WTC11 (cell line): ENCODE results near the gene LOXL1. TPM values are rescaled to one million over a fixed set of nuclear protein-coding genes. Genes with fewer than 3 reads are reported as not detected.

Experiments used
- ATAC-seq: fragments of 200-7000 bp; cut with Tn5 transposase; 2 replicates; pipeline ENCODE4 v1.10.0; 2021; ENCODE audit warnings: mild to moderate bottlenecking, moderate library complexity
- CTCF ChIA-PET: fragments of 300-600 bp; sonication (Branson Sonifier 250); formaldehyde crosslinking; loops from one replicate; lab custom pipeline; 2021; ENCODE audit warnings: antibody characterized with exemption; lab: Charles Lee
- POLR2A ChIA-PET: fragments of 350-600 bp; sonication (Branson Sonifier 250); formaldehyde crosslinking; loops from one replicate; lab custom pipeline; 2021; ENCODE audit warnings: antibody characterized with exemption; lab: Charles Lee
- DNase-seq: peaks from one replicate; pipeline ENCODE4 v3.0.0; 2021; ENCODE audit warnings: low spot score
- H3K27ac Mint-ChIP-seq: 2 replicates; pipeline ENCODE4 v1.8.0; 2021; ENCODE audit warnings: mixed read lengths
- H3K27me3 Mint-ChIP-seq: 2 replicates; pipeline ENCODE4 v1.8.0; 2021; ENCODE audit warnings: low read depth, mild to moderate bottlenecking, moderate library complexity, mixed read lengths
- H3K36me3 Mint-ChIP-seq: 2 replicates; pipeline ENCODE4 v1.8.0; 2021; ENCODE audit warnings: mixed read lengths
- H3K4me1 Mint-ChIP-seq: 2 replicates; pipeline ENCODE4 v1.8.0; 2022; ENCODE audit warnings: mixed read lengths
- H3K4me3 Mint-ChIP-seq: 2 replicates; pipeline ENCODE4 v1.8.0; 2021; ENCODE audit warnings: mild to moderate bottlenecking, moderate library complexity, mixed read lengths
- H3K9me3 Mint-ChIP-seq: 2 replicates; pipeline ENCODE4 v1.8.0; 2021; ENCODE audit warnings: mixed read lengths
- CBFB ChIP-seq: sonication (generic); formaldehyde crosslinking; IDR thresholded peaks from 2 replicates; pipeline ENCODE4 v1.8.1; 2022; ENCODE audit warnings: mild to moderate bottlenecking, low read depth, missing genetic modification reagents
- GABPB1 ChIP-seq: sonication (generic); formaldehyde crosslinking; IDR thresholded peaks from 2 replicates; pipeline ENCODE4 v1.8.1; 2023; ENCODE audit warnings: mild to moderate bottlenecking, missing genetic modification reagents
- NFE2L1 ChIP-seq: sonication (generic); formaldehyde crosslinking; IDR thresholded peaks from 2 replicates; pipeline ENCODE4 v1.8.1; 2023; ENCODE audit warnings: missing genetic modification reagents
- NFYB ChIP-seq: sonication (generic); formaldehyde crosslinking; conservative IDR thresholded peaks from 2 replicates; pipeline ENCODE4 v1.8.0; 2022; ENCODE audit warnings: low read depth, missing genetic modification reagents
- NR2C2 ChIP-seq: sonication (generic); formaldehyde crosslinking; IDR thresholded peaks from 2 replicates; pipeline ENCODE4 v1.8.0; 2022; ENCODE audit warnings: mild to moderate bottlenecking, missing genetic modification reagents
- RELA ChIP-seq: sonication (generic); formaldehyde crosslinking; IDR thresholded peaks from 2 replicates; pipeline ENCODE4 v1.8.1; 2022; ENCODE audit warnings: missing genetic modification reagents, mild to moderate bottlenecking, borderline replicate concordance
- TEAD4 ChIP-seq: sonication (generic); formaldehyde crosslinking; IDR thresholded peaks from 2 replicates; pipeline ENCODE4 v1.8.0; 2022; ENCODE audit warnings: mild to moderate bottlenecking, missing genetic modification reagents
- ZBTB21 ChIP-seq: sonication (generic); formaldehyde crosslinking; IDR thresholded peaks from 2 replicates; pipeline ENCODE4 v1.8.1; 2023; ENCODE audit warnings: mild to moderate bottlenecking, missing genetic modification reagents, borderline replicate concordance
- ZNF263 ChIP-seq: sonication (generic); formaldehyde crosslinking; IDR thresholded peaks from 2 replicates; pipeline ENCODE4 v1.8.1; 2022; ENCODE audit warnings: low read depth, mild to moderate bottlenecking, moderate library complexity, missing genetic modification reagents
- ZNF423 ChIP-seq: fragments of 250-450 bp; sonication (Bioruptor Pico); IDR thresholded peaks from 2 replicates; pipeline ENCODE4 v2.1.2; 2022; ENCODE audit warnings: mild to moderate bottlenecking, moderate library complexity
- ZNF671 ChIP-seq: fragments of 250-450 bp; sonication (Bioruptor Pico); IDR thresholded peaks from 2 replicates; pipeline ENCODE4 v1.8.0; 2021; ENCODE audit warnings: mild to moderate bottlenecking
- total RNA-seq: library from RNA; stranded (reverse); gene quantifications from 3 replicates; pipeline ENCODE4 v1.2.3, GENCODE V29; 2021
- TF ChIP-seq, protein P1 (sequence below): sonication (generic); formaldehyde crosslinking; IDR thresholded peaks from 2 replicates; pipeline ENCODE4 v1.8.1; 2022; ENCODE audit warnings: low read depth, mild to moderate bottlenecking, moderate library complexity, missing genetic modification reagents, borderline replicate concordance
- TF ChIP-seq, protein P2 (sequence below): sonication (generic); formaldehyde crosslinking; IDR thresholded peaks from 2 replicates; pipeline ENCODE4 v1.8.0; 2022; ENCODE audit warnings: missing genetic modification reagents
- TF ChIP-seq, protein P3 (sequence below): fragments of 250-450 bp; sonication (Bioruptor Pico); IDR thresholded peaks from 2 replicates; pipeline ENCODE4 v1.9.0; 2021; ENCODE audit warnings: mild to moderate bottlenecking, borderline replicate concordance
- TF ChIP-seq, protein P4 (sequence below): sonication (generic); formaldehyde crosslinking; IDR thresholded peaks from 2 replicates; pipeline ENCODE4 v1.8.0; 2022; ENCODE audit warnings: mild to moderate bottlenecking, missing genetic modification reagents
- TF ChIP-seq, protein P5 (sequence below): sonication (generic); formaldehyde crosslinking; IDR thresholded peaks from 2 replicates; pipeline ENCODE4 v1.8.0; 2022; ENCODE audit warnings: mild to moderate bottlenecking, missing genetic modification reagents
- TF ChIP-seq, protein P6 (sequence below): sonication (generic); formaldehyde crosslinking; IDR thresholded peaks from 2 replicates; pipeline ENCODE4 v1.8.1; 2023; ENCODE audit warnings: mild to moderate bottlenecking, missing genetic modification reagents, moderate library complexity

Gene LOXL1
- total RNA-seq, 1 experiment from 2014 or later, result 10.6 TPM

DNA sequence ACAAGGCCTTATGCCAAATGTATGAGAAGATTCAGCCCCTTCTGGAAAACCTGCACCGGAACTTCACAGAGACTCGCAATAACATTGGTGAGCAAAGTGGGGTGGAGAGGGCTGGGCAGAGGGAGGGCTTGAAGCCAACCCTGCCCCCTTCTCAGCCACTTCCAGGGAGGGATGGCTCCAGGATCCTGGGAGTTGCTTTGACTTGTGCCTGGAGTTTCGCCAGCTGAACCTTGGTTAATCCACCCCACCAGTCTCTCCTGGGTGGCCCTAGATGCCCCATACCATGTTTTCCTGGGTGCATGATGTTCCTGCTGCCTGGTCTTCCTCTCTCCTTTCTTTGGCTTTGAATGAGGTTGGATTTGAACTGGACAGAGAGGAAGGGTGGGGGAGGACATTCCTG lies 42.1 kb upstream of the LOXL1 start:
- H3K9me3 Mint-ChIP-seq, result no peaks in the 10 kb centered on the region
- DNase-seq (no peak), ATAC-seq (no peak)
- CTCF ChIA-PET, result interaction anchor here (1.3 to 1.8 kb wide), 3 partner anchors 10 to 17 kb away, joined by 3 to 4 read pairs (median 4); no protein-coding TSS in a partner anchor
- no peaks in the 10 kb centered on the region; the same call in 1 of the 2 replicates for H3K27me3 Mint-ChIP-seq
- no peak overlapping the region for H3K27ac Mint-ChIP-seq
- no peak overlapping the region for H3K4me3 Mint-ChIP-seq
- TF ChIP-seq ZBTB21 (CRISPR knock-in tag) (no peak), NR2C2 (CRISPR knock-in tag) (no peak)
- TF ChIP-seq, protein P1, sequence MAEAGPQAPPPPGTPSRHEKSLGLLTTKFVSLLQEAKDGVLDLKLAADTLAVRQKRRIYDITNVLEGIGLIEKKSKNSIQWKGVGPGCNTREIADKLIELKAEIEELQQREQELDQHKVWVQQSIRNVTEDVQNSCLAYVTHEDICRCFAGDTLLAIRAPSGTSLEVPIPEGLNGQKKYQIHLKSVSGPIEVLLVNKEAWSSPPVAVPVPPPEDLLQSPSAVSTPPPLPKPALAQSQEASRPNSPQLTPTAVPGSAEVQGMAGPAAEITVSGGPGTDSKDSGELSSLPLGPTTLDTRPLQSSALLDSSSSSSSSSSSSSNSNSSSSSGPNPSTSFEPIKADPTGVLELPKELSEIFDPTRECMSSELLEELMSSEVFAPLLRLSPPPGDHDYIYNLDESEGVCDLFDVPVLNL, result no peak
- TF ChIP-seq, protein P2, sequence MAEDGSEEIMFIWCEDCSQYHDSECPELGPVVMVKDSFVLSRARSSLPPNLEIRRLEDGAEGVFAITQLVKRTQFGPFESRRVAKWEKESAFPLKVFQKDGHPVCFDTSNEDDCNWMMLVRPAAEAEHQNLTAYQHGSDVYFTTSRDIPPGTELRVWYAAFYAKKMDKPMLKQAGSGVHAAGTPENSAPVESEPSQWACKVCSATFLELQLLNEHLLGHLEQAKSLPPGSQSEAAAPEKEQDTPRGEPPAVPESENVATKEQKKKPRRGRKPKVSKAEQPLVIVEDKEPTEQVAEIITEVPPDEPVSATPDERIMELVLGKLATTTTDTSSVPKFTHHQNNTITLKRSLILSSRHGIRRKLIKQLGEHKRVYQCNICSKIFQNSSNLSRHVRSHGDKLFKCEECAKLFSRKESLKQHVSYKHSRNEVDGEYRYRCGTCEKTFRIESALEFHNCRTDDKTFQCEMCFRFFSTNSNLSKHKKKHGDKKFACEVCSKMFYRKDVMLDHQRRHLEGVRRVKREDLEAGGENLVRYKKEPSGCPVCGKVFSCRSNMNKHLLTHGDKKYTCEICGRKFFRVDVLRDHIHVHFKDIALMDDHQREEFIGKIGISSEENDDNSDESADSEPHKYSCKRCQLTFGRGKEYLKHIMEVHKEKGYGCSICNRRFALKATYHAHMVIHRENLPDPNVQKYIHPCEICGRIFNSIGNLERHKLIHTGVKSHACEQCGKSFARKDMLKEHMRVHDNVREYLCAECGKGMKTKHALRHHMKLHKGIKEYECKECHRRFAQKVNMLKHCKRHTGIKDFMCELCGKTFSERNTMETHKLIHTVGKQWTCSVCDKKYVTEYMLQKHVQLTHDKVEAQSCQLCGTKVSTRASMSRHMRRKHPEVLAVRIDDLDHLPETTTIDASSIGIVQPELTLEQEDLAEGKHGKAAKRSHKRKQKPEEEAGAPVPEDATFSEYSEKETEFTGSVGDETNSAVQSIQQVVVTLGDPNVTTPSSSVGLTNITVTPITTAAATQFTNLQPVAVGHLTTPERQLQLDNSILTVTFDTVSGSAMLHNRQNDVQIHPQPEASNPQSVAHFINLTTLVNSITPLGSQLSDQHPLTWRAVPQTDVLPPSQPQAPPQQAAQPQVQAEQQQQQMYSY (CRISPR knock-in tag), result 0 out of 2 replicates have a peak, but pooled peaks have one; percentile 19
- H3K36me3 Mint-ChIP-seq, result no peaks in the 10 kb centered on the region
- POLR2A ChIA-PET, result no interaction called here
- 0 out of 2 replicates have a peak, but pooled peaks cover 3% of the 10 kb centered on the region for H3K4me1 Mint-ChIP-seq

DNA sequence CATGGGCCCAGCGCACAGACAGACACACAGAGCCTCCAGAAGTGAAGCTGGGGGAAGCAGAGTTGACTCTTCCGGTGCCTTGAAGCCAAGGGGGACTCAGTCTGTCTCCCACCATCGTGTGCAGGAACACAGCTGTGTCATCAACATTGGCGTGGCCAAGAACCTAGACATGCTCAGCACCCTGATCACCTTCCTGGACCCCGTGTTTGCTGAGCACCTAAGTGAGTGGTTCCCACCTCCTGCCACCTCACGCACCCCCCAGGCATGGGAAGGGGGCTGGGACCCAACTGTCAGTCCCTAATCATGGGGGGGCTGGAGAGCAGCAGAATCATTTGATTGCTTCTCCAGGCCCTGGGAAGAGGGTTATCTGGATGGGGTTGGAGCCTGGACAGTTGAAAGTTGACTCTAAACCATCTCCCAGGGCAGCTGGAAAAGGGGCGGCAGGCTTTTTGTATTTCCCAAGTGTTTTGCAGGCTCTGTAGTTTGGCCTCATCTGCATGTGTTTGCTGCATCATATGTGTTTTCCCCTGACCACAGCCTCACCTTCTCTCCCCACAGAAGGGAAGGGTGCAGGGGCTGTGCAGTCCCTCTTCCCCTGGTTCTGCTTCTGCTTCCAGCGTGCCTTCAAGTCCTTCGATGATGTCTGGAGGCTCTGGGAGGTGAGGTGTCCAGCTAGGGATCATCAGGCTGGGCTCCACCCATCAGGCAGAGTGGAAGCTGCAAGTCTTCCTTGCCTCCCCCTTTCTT lies 40.1 kb upstream of the LOXL1 start:
- Mint-ChIP-seq H3K27me3 (no peaks in the 10 kb centered on the region; the same call in 1 of the 2 replicates), H3K27ac (no peak overlapping the region), H3K4me1 (0 out of 2 replicates have a peak, but pooled peaks cover 3% of the 10 kb centered on the region), H3K9me3 (no peaks in the 10 kb centered on the region), H3K36me3 (no peaks in the 10 kb centered on the region), H3K4me3 (no peak overlapping the region)
- CTCF ChIA-PET, result interaction anchor here (0.6 to 3.8 kb wide), 6 partner anchors 12 to 182 kb away, joined by 3 to 13 read pairs (median 3); no protein-coding TSS in a partner anchor
- POLR2A ChIA-PET, result no interaction called here
- ATAC-seq (no peak), DNase-seq (no peak)
- TF ChIP-seq CBFB (CRISPR knock-in tag), result no peak
- TF ChIP-seq, protein P3, sequence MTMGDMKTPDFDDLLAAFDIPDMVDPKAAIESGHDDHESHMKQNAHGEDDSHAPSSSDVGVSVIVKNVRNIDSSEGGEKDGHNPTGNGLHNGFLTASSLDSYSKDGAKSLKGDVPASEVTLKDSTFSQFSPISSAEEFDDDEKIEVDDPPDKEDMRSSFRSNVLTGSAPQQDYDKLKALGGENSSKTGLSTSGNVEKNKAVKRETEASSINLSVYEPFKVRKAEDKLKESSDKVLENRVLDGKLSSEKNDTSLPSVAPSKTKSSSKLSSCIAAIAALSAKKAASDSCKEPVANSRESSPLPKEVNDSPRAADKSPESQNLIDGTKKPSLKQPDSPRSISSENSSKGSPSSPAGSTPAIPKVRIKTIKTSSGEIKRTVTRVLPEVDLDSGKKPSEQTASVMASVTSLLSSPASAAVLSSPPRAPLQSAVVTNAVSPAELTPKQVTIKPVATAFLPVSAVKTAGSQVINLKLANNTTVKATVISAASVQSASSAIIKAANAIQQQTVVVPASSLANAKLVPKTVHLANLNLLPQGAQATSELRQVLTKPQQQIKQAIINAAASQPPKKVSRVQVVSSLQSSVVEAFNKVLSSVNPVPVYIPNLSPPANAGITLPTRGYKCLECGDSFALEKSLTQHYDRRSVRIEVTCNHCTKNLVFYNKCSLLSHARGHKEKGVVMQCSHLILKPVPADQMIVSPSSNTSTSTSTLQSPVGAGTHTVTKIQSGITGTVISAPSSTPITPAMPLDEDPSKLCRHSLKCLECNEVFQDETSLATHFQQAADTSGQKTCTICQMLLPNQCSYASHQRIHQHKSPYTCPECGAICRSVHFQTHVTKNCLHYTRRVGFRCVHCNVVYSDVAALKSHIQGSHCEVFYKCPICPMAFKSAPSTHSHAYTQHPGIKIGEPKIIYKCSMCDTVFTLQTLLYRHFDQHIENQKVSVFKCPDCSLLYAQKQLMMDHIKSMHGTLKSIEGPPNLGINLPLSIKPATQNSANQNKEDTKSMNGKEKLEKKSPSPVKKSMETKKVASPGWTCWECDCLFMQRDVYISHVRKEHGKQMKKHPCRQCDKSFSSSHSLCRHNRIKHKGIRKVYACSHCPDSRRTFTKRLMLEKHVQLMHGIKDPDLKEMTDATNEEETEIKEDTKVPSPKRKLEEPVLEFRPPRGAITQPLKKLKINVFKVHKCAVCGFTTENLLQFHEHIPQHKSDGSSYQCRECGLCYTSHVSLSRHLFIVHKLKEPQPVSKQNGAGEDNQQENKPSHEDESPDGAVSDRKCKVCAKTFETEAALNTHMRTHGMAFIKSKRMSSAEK (CRISPR knock-in tag), result no peak
- TF ChIP-seq GABPB1 (CRISPR knock-in tag), result no peak
- TF ChIP-seq RELA (CRISPR knock-in tag), result no peak
- no peak for TF ChIP-seq TEAD4
- no peak for TF ChIP-seq NFYB (CRISPR knock-in tag)
- no peak for TF ChIP-seq ZNF423 (CRISPR knock-in tag)
- no peak for TF ChIP-seq NFE2L1 (CRISPR knock-in tag)
- TF ChIP-seq, protein P4, sequence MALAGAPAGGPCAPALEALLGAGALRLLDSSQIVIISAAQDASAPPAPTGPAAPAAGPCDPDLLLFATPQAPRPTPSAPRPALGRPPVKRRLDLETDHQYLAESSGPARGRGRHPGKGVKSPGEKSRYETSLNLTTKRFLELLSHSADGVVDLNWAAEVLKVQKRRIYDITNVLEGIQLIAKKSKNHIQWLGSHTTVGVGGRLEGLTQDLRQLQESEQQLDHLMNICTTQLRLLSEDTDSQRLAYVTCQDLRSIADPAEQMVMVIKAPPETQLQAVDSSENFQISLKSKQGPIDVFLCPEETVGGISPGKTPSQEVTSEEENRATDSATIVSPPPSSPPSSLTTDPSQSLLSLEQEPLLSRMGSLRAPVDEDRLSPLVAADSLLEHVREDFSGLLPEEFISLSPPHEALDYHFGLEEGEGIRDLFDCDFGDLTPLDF, result no peak
- no peak for TF ChIP-seq ZNF263 (CRISPR knock-in tag)
- TF ChIP-seq, protein P1, result no peak
- TF ChIP-seq, protein P5, sequence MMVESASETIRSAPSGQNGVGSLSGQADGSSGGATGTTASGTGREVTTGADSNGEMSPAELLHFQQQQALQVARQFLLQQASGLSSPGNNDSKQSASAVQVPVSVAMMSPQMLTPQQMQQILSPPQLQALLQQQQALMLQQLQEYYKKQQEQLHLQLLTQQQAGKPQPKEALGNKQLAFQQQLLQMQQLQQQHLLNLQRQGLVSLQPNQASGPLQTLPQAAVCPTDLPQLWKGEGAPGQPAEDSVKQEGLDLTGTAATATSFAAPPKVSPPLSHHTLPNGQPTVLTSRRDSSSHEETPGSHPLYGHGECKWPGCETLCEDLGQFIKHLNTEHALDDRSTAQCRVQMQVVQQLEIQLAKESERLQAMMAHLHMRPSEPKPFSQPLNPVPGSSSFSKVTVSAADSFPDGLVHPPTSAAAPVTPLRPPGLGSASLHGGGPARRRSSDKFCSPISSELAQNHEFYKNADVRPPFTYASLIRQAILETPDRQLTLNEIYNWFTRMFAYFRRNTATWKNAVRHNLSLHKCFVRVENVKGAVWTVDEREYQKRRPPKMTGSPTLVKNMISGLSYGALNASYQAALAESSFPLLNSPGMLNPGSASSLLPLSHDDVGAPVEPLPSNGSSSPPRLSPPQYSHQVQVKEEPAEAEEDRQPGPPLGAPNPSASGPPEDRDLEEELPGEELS (CRISPR knock-in tag), result no peak
- TF ChIP-seq, protein P6, sequence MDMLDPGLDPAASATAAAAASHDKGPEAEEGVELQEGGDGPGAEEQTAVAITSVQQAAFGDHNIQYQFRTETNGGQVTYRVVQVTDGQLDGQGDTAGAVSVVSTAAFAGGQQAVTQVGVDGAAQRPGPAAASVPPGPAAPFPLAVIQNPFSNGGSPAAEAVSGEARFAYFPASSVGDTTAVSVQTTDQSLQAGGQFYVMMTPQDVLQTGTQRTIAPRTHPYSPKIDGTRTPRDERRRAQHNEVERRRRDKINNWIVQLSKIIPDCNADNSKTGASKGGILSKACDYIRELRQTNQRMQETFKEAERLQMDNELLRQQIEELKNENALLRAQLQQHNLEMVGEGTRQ, result no peak
- TF ChIP-seq ZNF671, result no peak
